ENCODE measurements around the gene TBC1D20. TPM values are rescaled to one million over a fixed set of nuclear protein-coding genes. Genes with fewer than 3 reads are reported as not detected.
"Not testable (repeated sequence)": the region's sequence is repeated elsewhere in the genome, so short reads cannot be mapped to it uniquely, and the experiment has no call there.

TBC1D20 gene
- total RNA-seq, 1 donor: 34.4 TPM

- TF ChIP-seq CTCF (IDR thresholded peaks at IDR 0.05; ENCODE audit: insufficient read depth, low read length): no peak
- no peak for DNase-seq (ENCODE audit: low read depth)
- no peak overlapping the region for H3K4me3 ChIP-seq (ENCODE audit: low read depth, low read length)
Measured at GRCh38 chr20:480044-480443, 17.7 kb upstream of the TBC1D20 start.

GRCh38 chr20:479487-479886 is 17.2 kb upstream of the TBC1D20 start:
- no peak overlapping the region for H3K4me3 ChIP-seq (ENCODE audit: low read depth, low read length)
- no peak for TF ChIP-seq CTCF (IDR thresholded peaks at IDR 0.05; ENCODE audit: insufficient read depth, low read length)
- peak; percentile 52 for DNase-seq (ENCODE audit: low read depth)

GRCh38 chr20:478949-479429 is 16.7 kb upstream of the TBC1D20 start:
- peak; percentile 59 for TF ChIP-seq CTCF (IDR thresholded peaks at IDR 0.05; ENCODE audit: insufficient read depth, low read length)
- DNase-seq (ENCODE audit: low read depth): peak; percentile 80
- H3K4me3 ChIP-seq (ENCODE audit: low read depth, low read length): no peak overlapping the region

GRCh38 chr20:478010-478948 is 15.9 kb upstream of the TBC1D20 start:
- TF ChIP-seq CTCF (IDR thresholded peaks at IDR 0.05; ENCODE audit: insufficient read depth, low read length): no peak
- DNase-seq (ENCODE audit: low read depth): peak; percentile 90

GRCh38 chr20:476561-477249 is 14.4 kb upstream of the TBC1D20 start:
- H3K4me3 ChIP-seq (ENCODE audit: low read depth, low read length); DNase-seq (ENCODE audit: low read depth): not testable (repeated sequence)

More at GRCh38 chr20:478010-478948, 15.9 kb upstream of the TBC1D20 start:
- no peak overlapping the region for H3K4me3 ChIP-seq (ENCODE audit: low read depth, low read length)

GRCh38 chr20:475463-476357 is 13.4 kb upstream of the TBC1D20 start:
- H3K4me3 ChIP-seq (ENCODE audit: low read depth, low read length): no peak overlapping the region
- DNase-seq (ENCODE audit: low read depth): peak; percentile 85
- TF ChIP-seq CTCF (IDR thresholded peaks at IDR 0.05; ENCODE audit: insufficient read depth, low read length): no peak

Measured in fibroblast of the aortic adventitia (primary cell).